HG02938 (cell line): ENCODE results near the gene PIP4K2A.

Experiments
- ATAC-seq: cut with Tn5 transposase; IDR thresholded peaks from one replicate; pipeline ENCODE4 v1.9.1; 2021; ENCODE audit warnings: mild to moderate bottlenecking, moderate library complexity; ENCODE audit not compliant: unreplicated experiment

Gene PIP4K2A

DNA sequence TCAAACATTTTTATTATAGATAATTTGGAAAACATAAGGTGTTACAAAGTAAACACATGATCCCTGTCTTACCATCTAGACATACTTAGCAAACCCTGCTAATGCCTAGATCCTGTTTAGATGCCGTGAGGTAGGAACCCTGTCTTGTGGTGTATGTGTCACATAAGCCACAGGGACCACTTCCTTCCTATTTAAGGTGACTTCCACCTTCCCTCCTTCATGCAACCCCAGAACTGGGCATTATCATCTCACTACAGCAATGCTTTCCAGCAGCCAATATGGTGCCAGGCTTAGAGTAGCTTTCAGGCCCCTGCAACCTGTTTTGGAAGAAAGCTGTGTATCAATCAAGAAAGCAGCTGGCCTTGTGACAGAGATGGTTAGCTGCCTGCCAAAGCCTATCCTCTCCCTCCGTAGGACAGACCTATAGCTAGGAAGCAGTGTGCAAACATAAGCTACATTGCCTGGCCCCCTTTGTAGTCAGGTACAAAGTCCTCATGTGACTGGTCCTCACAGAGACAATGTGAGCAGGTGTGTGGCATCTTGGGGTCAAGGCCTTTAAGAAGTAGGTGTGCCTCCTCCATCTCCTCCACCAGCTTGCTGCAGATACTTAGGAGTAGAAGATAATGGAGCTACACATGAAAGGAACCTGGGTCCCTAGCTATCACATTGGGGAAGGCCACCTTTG is 222.3 kb downstream of the PIP4K2A start:
- no peak for ATAC-seq

DNA sequence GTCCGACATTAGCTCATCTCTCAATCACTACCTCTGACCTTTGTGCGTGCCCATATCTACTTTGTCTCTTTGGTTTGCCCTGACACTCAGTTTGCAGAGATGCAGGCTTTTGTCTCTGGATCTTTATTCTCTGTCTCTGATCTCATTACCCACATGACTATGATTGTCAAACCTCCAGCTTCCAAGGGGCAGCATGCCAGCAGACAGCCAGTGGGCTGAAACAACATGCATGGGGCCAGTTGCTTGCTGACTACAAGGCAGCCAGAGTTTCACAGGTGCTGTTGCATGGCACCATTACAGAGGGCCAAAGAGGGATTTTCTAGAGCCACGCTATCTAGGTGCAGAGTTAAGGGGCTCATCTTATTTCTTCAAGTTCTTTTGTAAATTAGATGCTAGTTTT is 222.9 kb downstream of the PIP4K2A start:
- ATAC-seq: no peak

DNA sequence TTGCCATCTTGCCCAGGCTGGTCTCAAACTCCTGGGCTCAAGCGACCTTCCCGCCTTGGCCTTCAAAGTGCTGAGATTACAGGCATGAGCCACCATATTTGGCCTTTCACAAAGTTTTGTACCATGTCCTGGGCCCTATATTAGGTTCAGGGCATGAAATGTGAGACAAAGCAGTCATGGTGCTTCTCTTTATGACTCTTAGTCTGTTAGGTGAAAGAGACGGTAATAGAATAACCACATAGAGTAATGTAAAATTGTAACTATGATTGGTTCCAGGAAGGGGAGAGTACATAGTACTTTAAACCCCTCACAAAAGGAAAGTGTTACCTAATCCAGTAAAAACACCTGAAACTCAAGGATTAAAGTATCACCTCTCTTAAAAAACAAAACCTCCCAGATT is 224.4 kb downstream of the PIP4K2A start:
- ATAC-seq: no peak

DNA sequence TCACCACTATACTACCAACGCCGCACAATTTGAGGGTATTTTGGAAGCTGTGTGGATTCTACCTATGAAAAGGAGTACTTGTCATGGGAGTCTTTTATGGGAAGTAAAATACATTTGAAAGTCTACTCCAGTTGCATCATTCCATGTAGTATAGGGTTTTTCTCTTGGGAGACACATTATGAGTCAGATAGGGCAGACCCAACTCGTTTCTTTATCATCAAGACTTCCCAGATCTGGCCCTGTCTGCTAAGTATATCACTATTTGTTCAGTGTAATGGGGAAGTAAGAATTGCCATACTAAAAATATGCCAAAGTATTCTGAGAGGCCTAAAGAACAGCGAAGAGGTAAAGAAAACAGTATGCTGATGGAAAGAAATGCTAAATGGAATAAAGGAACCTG is 224.9 kb downstream of the PIP4K2A start:
- no peak for ATAC-seq

DNA sequence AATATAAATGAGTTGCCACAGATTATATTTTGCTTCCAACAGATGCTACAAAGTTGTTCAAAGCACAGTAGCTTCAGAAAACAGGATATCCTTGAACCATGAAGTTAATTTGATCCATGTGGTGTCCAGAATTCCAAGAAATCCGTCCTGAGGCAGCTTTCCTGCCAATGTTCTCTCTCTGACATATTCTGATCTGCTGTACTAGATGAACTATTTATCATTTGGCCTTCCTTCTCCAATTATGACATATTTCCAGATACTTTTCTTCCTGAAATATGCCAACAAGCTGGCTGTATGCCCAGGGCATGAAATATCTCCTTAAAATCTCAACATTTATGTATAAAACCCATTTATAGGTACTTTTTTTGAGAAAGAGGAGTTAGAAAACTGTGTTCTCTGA is 227.9 kb downstream of the PIP4K2A start:
- no peak for ATAC-seq
